Neuronal stem cell (in vitro differentiated cells): ENCODE measurements around the gene NAE1.

ENCODE experiments used
- DNase-seq: peaks from one replicate; pipeline ENCODE4 v3.0.0-alpha.2; 2013; ENCODE audit warnings: low spot score
- H2AFZ ChIP-seq: one replicate; pipeline ENCODE4 v1.6.1; 2013; ENCODE audit warnings: mild to moderate bottlenecking, low read length, inconsistent platforms
- H2AK5ac ChIP-seq: 2 replicates; pipeline ENCODE4 v1.6.1; 2013; ENCODE audit warnings: low read depth, mild to moderate bottlenecking, inconsistent platforms, low read length, moderate library complexity, mixed read lengths
- H2BK120ac ChIP-seq: 2 replicates; pipeline ENCODE4 v1.6.1; 2013; ENCODE audit warnings: low read depth, mild to moderate bottlenecking, inconsistent platforms, low read length, moderate library complexity, mixed read lengths
- H2BK12ac ChIP-seq: one replicate; pipeline ENCODE4 v1.6.1; 2013; ENCODE audit warnings: low read length, inconsistent platforms
- H2BK15ac ChIP-seq: 2 replicates; pipeline ENCODE4 v1.6.1; 2013; ENCODE audit warnings: mild to moderate bottlenecking, low read length, inconsistent platforms, mixed read lengths
- H2BK5ac ChIP-seq: one replicate; pipeline ENCODE4 v1.6.1; 2013; ENCODE audit warnings: inconsistent platforms, mild to moderate bottlenecking, low read length, moderate library complexity
- H3K14ac ChIP-seq: one replicate; pipeline ENCODE4 v1.6.1; 2013; ENCODE audit warnings: low read length, inconsistent platforms
- H3K18ac ChIP-seq: 2 replicates; pipeline ENCODE4 v1.6.1; 2013; ENCODE audit warnings: low read length, inconsistent platforms
- H3K23ac ChIP-seq: 2 replicates; pipeline ENCODE4 v1.6.1; 2013; ENCODE audit warnings: low read depth, mild to moderate bottlenecking, mixed read lengths, low read length, inconsistent platforms; ENCODE audit not compliant: poor library complexity
- H3K27ac ChIP-seq: replicated peaks from 3 replicates; pipeline ENCODE4 v1.5.1; 2013; ENCODE audit warnings: low read length, inconsistent platforms
- H3K27me3 ChIP-seq, 3 experiments: 2 replicates each; pipeline ENCODE4 v1.6.1; 2013; ENCODE audit warnings: low read length in 3 of 3, mild to moderate bottlenecking in 2 of 3, inconsistent platforms in 1 of 3, low read depth in 1 of 3, mixed read lengths in 1 of 3, moderate library complexity in 1 of 3; ENCODE audit not compliant: control insufficient read depth in 3 of 3, insufficient read depth in 3 of 3
- H3K36me3 ChIP-seq, 2 donors: replicated peaks in 1 of 2; 2 replicates each; pipeline ENCODE4 v1.6.1; 2013; ENCODE audit warnings: low read length in 2 of 2; ENCODE audit not compliant: control insufficient read depth in 2 of 2, insufficient read depth in 2 of 2
- H3K4ac ChIP-seq: 2 replicates; pipeline ENCODE4 v1.6.1; 2013; ENCODE audit warnings: inconsistent platforms, mild to moderate bottlenecking, low read length, moderate library complexity
- H3K4me1 ChIP-seq, 2 donors: 1 replicate in 1 of 2; 2 replicates in 1 of 2; pipeline ENCODE4 v1.6.1; 2013; ENCODE audit warnings: low read length in 2 of 2, low read depth in 1 of 2; ENCODE audit not compliant: control insufficient read depth in 2 of 2, insufficient read depth in 1 of 2
- H3K4me2 ChIP-seq: one replicate; pipeline ENCODE4 v1.6.1; 2013; ENCODE audit warnings: mild to moderate bottlenecking, low read length, inconsistent platforms; ENCODE audit not compliant: insufficient read depth, poor library complexity, severe bottlenecking
- H3K4me3 ChIP-seq, 2 donors: 2 replicates each; pipeline ENCODE4 v1.5.1; 2013; ENCODE audit warnings: low read length in 2 of 2, mild to moderate bottlenecking in 2 of 2, inconsistent platforms in 1 of 2, moderate library complexity in 1 of 2
- H3K79me1 ChIP-seq: one replicate; pipeline ENCODE4 v1.6.1; 2013; ENCODE audit warnings: low read depth, mild to moderate bottlenecking, inconsistent platforms, low read length, moderate library complexity
- H3K9ac ChIP-seq: one replicate; pipeline ENCODE4 v1.6.1; 2013; ENCODE audit warnings: mild to moderate bottlenecking, low read depth, low read length, inconsistent platforms; ENCODE audit not compliant: poor library complexity
- H3K9me3 ChIP-seq, 2 donors: replicated peaks in 1 of 2; 2 replicates each; pipeline versions ENCODE3 to v1.6.1; 2013; ENCODE audit warnings: low read length in 2 of 2, mild to moderate bottlenecking in 2 of 2, inconsistent platforms in 1 of 2, low read depth in 1 of 2, mixed read lengths in 1 of 2, moderate library complexity in 1 of 2; ENCODE audit not compliant: control insufficient read depth in 2 of 2, insufficient read depth in 1 of 2
- H4K8ac ChIP-seq: one replicate; pipeline ENCODE4 v1.6.1; 2013; ENCODE audit warnings: low read depth, mild to moderate bottlenecking, inconsistent platforms, low read length, moderate library complexity
- H4K91ac ChIP-seq: one replicate; pipeline ENCODE4 v1.6.1; 2013; ENCODE audit warnings: low read length, low read depth, mild to moderate bottlenecking, inconsistent platforms; ENCODE audit not compliant: poor library complexity
- WGBS, 2 donors: extraction: QIAGEN DNeasy Blood & Tissue Kit; methylation state at CpG; one replicate each; pipeline ENCODE4 v1.1.7; 2013; ENCODE audit warnings: missing lambda C conversion rate in 2 of 2, mixed read lengths in 1 of 2; ENCODE audit not compliant: insufficient read length in 2 of 2, insufficient replicate concordance in 1 of 2; ENCODE audit errors: extremely low coverage in 2 of 2; 5-methylcytosine and 5-hydroxymethylcytosine counted together

Gene NAE1

DNA sequence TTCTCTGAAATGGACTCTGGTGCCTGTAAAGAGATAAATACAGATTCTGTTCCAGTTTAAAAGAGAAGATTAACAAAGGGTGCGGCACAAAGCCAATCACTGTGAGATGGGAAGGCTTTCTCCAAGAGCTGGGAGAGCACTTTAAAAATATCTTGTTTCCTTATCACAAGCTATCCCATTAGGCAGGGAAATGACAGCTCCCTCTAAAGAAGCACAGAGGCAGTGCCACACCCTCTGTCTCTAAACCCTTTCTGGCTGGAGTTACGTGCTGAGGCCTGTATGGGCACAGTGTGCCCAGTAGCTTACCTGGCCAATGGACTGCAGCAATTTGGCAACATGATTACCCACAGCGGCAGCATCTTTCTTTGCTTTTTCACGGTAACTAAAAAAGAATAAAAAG lies 20.4 kb downstream of the NAE1 start:
- H3K4me2 ChIP-seq, result no peak overlapping the region
- no peak overlapping the region for H3K4me3 ChIP-seq
- H3K4ac ChIP-seq, result no peak overlapping the region
- H3K27me3 ChIP-seq, result no peaks in the 10 kb centered on the region
- H3K14ac ChIP-seq, result no peak overlapping the region
- no peak overlapping the region for H3K27ac ChIP-seq
- WGBS, 2 donors, result no CpG with 5 or more reads among the region's 4 CpGs
- no peaks in the 10 kb centered on the region for H3K9me3 ChIP-seq
- no peak overlapping the region for H2BK5ac ChIP-seq
- H2BK15ac ChIP-seq, result no peak overlapping the region
- no peak overlapping the region for H2BK120ac ChIP-seq
- H3K4me1 ChIP-seq, result no peaks in the 10 kb centered on the region
- H3K23ac ChIP-seq, result no peak overlapping the region
- H3K9ac ChIP-seq, result no peak overlapping the region
- DNase-seq, result no peak
- H4K91ac ChIP-seq, result no peak overlapping the region
- no peak overlapping the region for H3K18ac ChIP-seq
- peaks cover 26 to 94% of the 10 kb centered on the region in 2 donors for H3K36me3 ChIP-seq
- H2AK5ac ChIP-seq, result no peak overlapping the region
- no peak overlapping the region for H2AFZ ChIP-seq
- H4K8ac ChIP-seq, result no peak overlapping the region
- H3K79me1 ChIP-seq, result no peaks in the 10 kb centered on the region
- no peak overlapping the region for H2BK12ac ChIP-seq

DNA sequence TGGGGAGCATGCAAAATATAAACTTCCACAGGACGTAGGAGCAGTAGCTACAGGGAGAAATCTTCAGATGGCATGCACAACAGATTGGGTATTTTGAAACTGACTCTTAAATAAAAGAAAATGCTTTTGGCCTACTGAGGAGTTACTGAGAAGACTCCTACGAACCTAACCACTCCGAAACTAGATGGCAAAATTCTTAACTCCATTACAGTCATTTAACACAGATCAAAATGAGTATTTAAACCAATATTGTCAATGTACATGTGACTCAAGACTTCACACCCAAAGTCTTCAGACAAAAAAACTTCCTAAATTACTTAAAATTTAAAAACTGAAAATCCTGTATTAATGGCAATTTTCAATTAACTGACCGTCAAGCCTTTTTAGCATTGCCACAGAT lies 21.0 kb downstream of the NAE1 start:
- Histone ChIP-seq H3K4me3 (no peak overlapping the region), H2BK120ac (no peak overlapping the region), H3K4me2 (no peak overlapping the region), H3K9me3 (no peaks in the 10 kb centered on the region), H2BK15ac (no peak overlapping the region), H3K9ac (no peak overlapping the region), H3K27me3 (no peaks in the 10 kb centered on the region), H3K79me1 (no peaks in the 10 kb centered on the region), H3K14ac (no peak overlapping the region), H2BK12ac (no peak overlapping the region), H3K27ac (no peak overlapping the region), H2AK5ac (no peak overlapping the region), H4K91ac (no peak overlapping the region), H3K4ac (no peak overlapping the region), H3K23ac (no peak overlapping the region), H4K8ac (no peak overlapping the region), H2AFZ (no peak overlapping the region), H3K36me3 (peaks cover 30 to 94% of the 10 kb centered on the region in 2 donors), H2BK5ac (no peak overlapping the region), H3K4me1 (no peaks in the 10 kb centered on the region), H3K18ac (no peak overlapping the region)
- DNase-seq, result no peak
- no CpG with 5 or more reads among the region's 4 CpGs for WGBS, 2 donors

DNA sequence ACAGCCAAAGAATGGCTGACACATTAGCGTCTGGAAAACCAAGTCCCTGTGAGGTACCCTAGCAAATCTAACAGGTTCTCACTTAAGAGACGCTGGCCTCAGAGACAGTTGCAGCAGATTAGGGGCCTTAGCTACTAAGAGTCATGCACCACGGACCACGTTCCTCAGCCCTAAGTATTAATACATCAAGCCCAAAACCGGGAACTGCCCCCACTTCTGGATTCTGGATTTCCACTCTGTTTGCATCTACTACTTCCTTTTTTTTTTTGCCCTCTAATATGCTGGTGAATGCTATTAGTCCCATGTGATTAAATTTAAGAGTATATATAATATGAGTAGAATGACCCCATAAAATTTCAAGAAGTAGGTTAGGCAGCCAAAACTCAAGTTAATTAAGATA lies 28.6 kb downstream of the NAE1 start:
- no CpG with 5 or more reads among the region's 5 CpGs for WGBS, 2 donors
- H3K9me3 ChIP-seq, result no peaks in the 10 kb centered on the region
- H3K36me3 ChIP-seq, result peaks cover 27 to 60% of the 10 kb centered on the region in 2 donors

DNA sequence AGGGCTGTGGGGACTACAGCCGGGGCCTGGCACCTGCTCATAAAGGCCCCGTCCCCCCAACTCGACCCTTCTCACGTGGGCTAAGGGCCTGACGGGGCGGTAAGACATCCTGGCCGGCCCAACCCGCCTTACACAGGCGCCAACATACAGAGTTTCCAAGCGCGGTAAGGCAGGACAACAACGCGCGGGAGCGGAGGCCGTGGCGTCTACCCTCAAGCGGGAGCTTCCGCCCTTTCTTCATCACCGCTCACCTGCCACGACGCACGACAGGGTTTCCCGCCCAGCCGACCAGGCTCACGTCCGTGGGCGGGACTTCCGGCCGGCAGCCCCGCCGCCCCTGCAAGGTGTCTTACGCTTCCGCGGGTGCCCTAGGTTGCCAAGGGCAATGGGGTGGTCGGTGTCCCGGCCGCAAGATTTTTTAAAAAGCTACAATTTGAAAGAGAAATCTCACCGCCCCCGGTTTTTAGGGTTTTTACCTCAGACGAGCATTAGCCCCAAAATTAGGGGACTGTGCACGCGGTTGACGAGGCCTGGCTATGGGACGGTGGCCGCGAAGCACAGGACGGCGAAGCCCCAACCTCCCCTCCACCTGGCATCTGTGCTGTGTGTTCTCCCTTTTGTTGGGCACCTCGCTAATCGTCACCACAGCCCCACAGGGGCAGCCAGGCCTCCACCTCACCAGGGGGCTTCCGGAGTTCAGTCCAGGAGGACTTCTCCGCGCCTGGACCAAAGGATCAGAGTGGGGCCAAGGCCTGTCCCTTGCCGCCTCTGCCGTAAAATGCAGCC lies 29.3 kb downstream of the NAE1 start, which contains the start of gene TERB1:
TERB1 (minus strand) TSS at position 265 of the 786 bp plus-strand sequence. CDS start 4,786 bp downstream, outside the sequence.
- no peak within 1 kb of the TSS for H2AK5ac ChIP-seq
- no peak within 1 kb of the TSS for H3K4me2 ChIP-seq
- no peaks in the 10 kb centered on the region for H3K27me3 ChIP-seq
- WGBS, 2 donors, result no CpG with 5 or more reads among the region's 56 CpGs
- H3K79me1 ChIP-seq, result no peaks in the 10 kb centered on the region
- H4K91ac ChIP-seq, result no peak within 1 kb of the TSS
- no peak within 1 kb of the TSS for H3K14ac ChIP-seq
- H3K9ac ChIP-seq, result no peak within 1 kb of the TSS
- H3K18ac ChIP-seq, result peak within 1 kb of the TSS; percentile 48
- no peak for DNase-seq
- H2BK12ac ChIP-seq, result no peak within 1 kb of the TSS
- H2BK5ac ChIP-seq, result peak within 1 kb of the TSS; percentile 57
- H3K4me1 ChIP-seq, result no peaks in the 10 kb centered on the region
- no peak within 1 kb of the TSS for H2BK15ac ChIP-seq
- H4K8ac ChIP-seq, result no peak within 1 kb of the TSS
- peak within 1 kb of the TSS; percentile 31 for H3K23ac ChIP-seq
- no peaks in the 10 kb centered on the region for H3K9me3 ChIP-seq
- H2AFZ ChIP-seq, result no peak within 1 kb of the TSS
- no peak within 1 kb of the TSS for H3K4ac ChIP-seq
- no peak within 1 kb of the TSS for H2BK120ac ChIP-seq
- H3K4me3 ChIP-seq, result no peak within 1 kb of the TSS
- H3K36me3 ChIP-seq, result peaks cover 23 to 53% of the 10 kb centered on the region in 2 donors
- no peak within 1 kb of the TSS for H3K27ac ChIP-seq

More for the DNA sequence above, 28.6 kb downstream of the NAE1 start:
- Histone ChIP-seq H2AFZ (no peak overlapping the region), H3K14ac (no peak overlapping the region), H3K9ac (no peak overlapping the region), H3K27me3 (no peaks in the 10 kb centered on the region), H2BK120ac (no peak overlapping the region), H3K4me2 (no peak overlapping the region), H2BK12ac (no peak overlapping the region), H3K79me1 (no peaks in the 10 kb centered on the region), H3K4ac (no peak overlapping the region), H3K27ac (no peak overlapping the region), H4K8ac (no peak overlapping the region), H3K23ac (no peak overlapping the region), H3K18ac (no peak overlapping the region), H2BK5ac (no peak overlapping the region), H3K4me1 (no peaks in the 10 kb centered on the region), H2AK5ac (no peak overlapping the region), H2BK15ac (no peak overlapping the region), H4K91ac (no peak overlapping the region), H3K4me3 (no peak overlapping the region)
- no peak for DNase-seq
